ENCODE results near the gene CAPN3. TPM values are rescaled to one million over a fixed set of nuclear protein-coding genes. Genes with fewer than 3 reads are reported as not detected.
A peak's percentile ranks its signal among the peaks of the same experiment; 100 is the strongest.

CAPN3 gene
- total RNA-seq, 1 donor from 2014 or later, result 1.1 TPM

- DNase-seq, result no peak
Observed at GRCh38 chr15:42395838-42396237, 36.5 kb downstream of the CAPN3 start.

DNA sequence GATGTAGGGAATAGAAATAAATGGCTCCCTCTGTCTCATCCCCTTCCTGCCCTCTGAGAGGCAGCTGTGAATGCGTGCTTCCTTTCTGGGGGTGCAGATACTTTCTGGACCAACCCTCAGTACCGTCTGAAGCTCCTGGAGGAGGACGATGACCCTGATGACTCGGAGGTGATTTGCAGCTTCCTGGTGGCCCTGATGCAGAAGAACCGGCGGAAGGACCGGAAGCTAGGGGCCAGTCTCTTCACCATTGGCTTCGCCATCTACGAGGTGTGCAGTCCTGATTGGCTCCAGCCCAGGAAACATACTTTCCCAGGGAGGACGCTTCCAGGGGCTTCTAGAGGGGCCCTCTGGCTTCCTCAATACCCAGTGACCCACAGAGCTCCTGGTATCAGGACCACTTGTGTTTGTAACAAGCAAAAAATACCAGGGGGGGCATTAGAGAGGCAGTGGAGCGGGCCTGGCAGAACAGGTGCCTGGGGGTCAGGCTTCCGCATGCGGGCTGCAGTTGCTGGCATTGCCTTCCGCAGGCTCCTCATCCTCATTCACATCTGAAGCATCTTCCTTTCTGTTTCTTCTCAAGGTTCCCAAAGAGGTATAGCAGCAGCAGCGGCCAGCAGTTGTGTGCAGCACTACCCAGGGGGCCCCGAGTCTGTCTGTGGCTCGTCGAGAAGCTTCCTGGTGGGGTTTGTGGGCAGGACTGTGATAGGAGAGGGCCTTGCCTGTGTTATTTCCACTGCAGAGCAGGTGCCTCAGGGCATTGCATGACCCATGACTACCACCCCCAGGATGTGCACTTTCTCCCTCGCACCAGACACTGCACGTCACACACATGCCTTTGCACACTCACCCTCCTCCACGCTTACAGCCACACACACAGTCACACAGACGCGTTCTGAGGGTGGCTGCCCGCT lies 42.5 kb downstream of the CAPN3 start:
- no peak for DNase-seq

- DNase-seq, result no peak
Observed at GRCh38 chr15:42402455-42403205, 43.3 kb downstream of the CAPN3 start.

DNA sequence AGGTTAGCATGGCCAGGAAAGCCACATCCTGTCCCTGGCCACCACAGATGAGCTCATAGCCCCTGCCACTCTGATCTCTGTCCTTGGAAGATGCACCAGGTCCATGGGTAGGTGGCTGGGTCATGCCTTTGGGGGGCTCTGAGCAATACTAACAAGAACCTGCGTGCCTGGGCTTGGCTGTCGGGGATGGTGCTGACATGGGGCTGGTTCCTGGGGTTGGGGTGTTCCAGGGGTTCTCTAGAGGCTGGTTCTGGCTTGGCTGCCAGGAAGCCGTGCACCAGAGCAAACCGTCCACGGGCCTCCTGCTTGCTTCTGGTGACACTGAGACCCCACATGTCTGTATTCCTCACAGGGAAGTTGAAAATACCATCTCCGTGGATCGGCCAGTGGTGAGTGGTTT lies 44.1 kb downstream of the CAPN3 start:
- DNase-seq, result no peak

DNA sequence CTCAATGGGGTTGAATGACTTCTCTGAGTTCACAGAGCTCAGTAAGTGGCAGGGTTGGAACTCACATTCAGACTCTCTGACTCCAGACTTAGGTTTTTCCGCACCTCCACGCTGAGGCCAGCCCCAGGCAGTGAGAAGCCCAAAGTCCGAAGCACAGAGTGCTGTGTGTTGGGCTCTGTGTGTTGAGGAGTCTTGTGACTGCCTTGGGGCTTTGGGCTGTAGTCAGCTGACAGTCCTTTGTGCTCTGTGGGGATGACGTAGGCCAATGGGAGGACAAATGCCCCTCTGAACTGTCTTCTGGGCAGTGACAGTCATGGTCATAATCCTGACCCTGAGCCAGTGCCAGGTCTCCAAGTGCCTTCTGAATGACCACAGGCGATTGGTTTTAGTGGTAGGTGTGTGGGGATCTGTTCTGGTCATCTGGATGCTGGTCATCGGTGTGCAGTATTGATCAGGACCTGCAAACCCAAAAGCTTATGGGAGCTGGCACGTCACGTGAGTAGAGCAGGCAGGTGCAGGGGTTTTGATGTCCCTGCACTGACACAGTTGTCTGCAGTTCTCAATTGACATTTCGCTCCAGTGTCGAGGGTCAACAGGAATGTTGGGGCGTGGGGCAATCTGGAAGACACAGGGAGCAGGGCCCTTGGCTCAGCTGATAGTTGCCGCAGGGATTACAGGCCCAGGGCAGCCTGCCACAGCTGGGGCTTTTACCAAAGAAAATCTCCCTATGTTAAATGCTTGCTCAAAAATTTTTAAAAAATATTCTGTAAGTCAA lies 45.3 kb downstream of the CAPN3 start:
- peak; percentile 78 for DNase-seq

- DNase-seq, result no peak
Observed at GRCh38 chr15:42405863-42406482, 46.7 kb downstream of the CAPN3 start.

DNA sequence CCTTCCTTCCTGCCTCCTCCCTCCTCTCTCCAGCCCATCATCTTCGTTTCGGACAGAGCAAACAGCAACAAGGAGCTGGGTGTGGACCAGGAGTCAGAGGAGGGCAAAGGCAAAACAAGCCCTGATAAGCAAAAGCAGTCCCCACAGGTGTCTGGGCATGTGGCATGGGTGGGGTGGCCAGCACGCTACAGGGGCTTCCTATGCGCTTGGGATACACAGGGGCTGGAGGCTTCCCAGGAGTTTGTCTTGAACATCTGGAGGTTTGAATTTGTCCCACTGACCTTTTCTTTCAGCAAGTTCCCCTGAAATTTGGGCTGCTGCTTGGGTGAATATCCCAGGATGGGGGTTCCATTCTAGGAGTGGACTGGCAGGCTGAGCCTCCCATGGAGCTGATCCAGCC lies 48.9 kb downstream of the CAPN3 start:
- no peak for DNase-seq

GRCh38 chr15:42409011-42409410 lies 49.7 kb downstream of the CAPN3 start:
- no peak for DNase-seq

DNA sequence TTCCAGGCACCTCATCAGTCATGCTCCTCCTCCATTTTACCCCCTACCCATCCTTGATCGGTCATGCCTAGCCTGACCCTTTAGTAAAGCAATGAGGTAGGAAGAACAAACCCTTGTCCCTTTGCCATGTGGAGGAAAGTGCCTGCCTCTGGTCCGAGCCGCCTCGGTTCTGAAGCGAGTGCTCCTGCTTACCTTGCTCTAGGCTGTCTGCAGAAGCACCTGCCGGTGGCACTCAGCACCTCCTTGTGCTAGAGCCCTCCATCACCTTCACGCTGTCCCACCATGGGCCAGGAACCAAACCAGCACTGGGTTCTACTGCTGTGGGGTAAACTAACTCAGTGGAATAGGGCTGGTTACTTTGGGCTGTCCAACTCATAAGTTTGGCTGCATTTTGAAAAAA lies 52.6 kb downstream of the CAPN3 start:
- DNase-seq, result no peak

DNA sequence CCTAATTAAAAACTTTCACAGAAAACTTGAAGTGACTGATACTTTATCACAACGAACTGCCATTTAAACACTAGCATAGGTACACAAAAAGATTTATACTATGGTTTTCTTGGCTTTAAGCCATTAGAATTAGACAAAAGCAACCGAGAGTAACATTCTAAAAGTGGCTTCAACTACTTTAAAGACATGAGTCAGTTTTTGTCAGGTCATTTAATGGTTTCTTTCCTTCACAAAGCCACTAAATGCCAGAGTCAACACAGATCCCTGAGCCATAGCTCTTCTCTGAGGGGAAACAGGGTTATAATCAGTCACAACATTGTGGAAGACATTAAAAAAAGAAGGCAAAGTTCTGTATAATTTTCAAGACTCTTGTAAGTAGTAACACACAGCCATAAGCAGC lies 54.6 kb downstream of the CAPN3 start:
- no peak for DNase-seq

- DNase-seq, result no peak
Observed at GRCh38 chr15:42419369-42419768, 60.1 kb downstream of the CAPN3 start.

GRCh38 chr15:42421376-42421775 lies 62.1 kb downstream of the CAPN3 start:
- no peak for DNase-seq

DNA sequence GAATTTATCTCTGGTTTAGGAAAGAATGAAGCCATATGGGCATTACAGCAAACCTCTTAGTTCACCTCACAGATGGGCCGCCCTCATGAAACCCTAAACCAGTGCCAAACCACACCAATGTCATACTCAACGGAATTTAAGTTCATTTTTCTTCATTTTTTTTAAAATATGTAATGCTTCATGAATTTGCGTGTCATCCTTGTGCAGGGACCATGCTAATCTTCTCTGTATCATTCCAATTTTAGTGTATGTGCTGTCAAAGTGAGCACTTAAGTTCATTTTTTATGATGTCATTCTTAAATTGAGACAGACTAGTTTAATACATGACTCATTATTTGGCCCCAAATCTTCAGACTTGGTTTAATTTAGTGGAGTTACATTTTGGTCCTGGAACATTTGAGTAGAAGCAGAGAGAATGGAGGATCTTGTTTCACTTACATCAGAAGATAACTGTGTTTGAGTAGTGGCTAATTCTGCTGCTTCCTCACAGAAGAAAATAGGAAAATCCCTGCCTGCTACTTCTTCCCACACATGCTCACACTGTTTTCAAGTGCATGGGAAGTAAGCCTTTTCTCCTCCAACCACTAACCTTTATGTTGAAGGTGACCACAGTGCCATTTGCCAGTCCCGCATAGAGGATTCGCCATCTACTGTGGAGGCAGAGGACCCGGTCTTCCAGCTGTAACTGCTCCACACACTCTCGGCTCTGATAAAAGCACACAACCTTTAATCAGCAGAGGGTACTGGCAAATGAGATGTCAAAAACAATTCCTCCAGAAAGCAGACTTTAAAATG lies 68.3 kb downstream of the CAPN3 start:
- DNase-seq, result no peak

DNA sequence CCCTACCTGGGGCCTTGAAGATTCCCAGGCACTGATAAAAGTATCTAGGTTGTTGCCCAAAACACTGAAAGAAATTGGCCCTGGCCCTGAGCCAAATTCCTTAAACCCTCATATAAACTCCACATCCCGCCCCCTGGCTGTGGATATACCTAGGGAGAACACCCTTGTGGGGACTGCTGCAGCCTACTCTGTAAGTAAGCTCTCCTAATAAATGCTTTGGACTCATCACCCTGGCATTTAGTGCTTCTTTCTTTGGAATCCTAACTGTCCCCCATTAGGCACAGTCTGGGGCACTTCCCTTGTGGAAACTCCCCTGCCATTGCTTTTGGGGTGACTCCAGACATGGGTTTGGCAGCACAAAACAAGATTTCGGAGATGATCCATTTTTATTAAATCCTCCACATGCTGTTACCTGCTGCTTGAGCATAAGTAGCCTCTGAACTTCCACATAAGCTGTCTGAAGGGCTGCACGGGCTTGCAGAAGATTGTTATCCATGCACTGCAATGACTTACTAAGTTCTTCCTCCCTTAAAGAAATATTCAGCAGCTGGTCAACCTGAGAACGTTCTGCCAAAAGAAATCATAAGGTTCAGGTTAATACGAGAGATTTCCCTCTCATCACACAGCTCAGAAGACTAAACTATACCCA lies 85.2 kb downstream of the CAPN3 start:
- DNase-seq, result no peak

GRCh38 chr15:42445551-42445950 lies 86.2 kb downstream of the CAPN3 start:
- no peak for DNase-seq

DNA sequence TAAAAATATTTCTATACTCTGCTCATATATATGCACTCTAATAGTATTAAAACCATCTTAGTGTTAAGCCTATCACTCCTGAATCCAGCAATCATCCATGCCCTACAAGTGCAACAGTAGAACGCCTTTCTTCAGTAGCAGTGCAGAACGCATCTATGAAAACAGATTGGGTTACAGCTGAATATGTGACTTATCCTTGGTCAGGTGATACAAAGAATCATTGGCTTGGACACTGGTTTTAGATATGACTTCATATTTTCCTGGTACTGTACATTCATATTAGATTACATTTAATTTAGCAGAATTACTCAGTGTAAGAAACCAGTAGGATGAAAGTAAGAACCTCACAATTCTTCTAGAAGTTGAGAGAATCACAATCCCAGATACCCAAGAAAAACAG lies 88.3 kb downstream of the CAPN3 start:
- no peak for DNase-seq

GRCh38 chr15:42448281-42448680 lies 89.0 kb downstream of the CAPN3 start:
- DNase-seq, result no peak

GRCh38 chr15:42449770-42450424 lies 90.6 kb downstream of the CAPN3 start:
- DNase-seq, result no peak

GRCh38 chr15:42450425-42450790 lies 91.1 kb downstream of the CAPN3 start:
- no peak for DNase-seq

DNA sequence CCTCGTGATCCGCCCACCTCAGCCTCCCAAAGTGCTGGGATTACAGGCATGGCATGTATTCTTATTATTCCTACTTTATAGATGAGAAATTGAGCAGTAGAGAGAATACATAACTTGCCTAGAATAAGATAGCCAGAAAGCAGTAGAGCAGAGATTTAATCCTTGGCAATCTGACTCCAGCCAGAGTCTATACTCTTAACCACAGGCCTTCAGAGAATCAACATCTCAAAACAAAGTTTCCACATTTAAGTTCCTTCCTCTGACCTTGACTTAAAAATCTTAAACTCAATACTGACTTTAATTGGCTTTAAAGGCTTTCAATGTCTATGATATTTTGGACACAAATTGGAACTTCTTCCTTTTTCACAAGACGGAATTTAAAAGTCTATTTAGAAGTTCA lies 94.5 kb downstream of the CAPN3 start:
- DNase-seq, result no peak

- DNase-seq, result no peak
Observed at GRCh38 chr15:42456531-42456930, 97.2 kb downstream of the CAPN3 start.
